GM15510 (cell line): ENCODE data around the gene ATF7.

ENCODE experiments used
- POLR2A ChIP-seq: IDR thresholded peaks from 3 replicates; pipeline ENCODE4 v1.6.1; 2011; ENCODE audit warnings: borderline replicate concordance; ENCODE audit not compliant: insufficient read length; ENCODE audit errors: extremely low read depth

The ATF7 gene

DNA sequence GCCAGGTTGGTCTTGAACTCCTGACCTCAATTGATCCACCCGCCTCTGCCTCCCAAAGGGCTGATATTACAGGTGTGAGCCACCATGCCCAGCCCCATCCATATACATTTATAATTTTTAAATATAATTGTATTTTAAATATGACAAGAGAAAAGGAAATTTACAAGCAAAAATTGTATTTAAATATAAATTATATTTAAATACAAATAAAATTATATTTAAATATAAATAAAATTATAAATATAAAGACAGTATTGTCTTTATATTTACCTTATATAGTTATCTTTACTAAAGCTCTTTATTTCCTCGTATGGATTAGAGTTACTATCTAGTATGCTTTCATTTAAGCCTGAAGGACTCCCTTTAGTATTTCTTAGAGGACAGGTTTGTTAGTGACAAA, 11.9 kb upstream of the ATF7 start:
- TF ChIP-seq POLR2A, result no peak

DNA sequence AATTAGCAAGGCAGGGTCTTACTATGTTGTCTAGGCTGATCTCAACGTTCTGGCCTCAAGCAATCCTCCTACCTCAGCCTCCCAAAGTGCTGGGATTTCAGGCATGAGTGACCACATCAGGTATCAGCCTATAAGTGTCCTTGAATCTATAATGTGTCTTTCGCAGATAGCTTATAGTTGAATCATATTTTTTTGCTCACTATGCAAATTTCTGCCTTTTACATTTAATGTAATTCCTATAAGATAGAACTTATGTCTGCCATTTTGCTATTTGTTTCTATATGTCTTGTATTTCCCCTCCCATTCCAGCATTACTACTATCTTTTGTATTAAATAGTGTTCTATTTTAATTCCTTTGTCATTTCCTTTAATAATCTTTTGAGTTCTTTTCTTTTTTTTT, 10.5 kb upstream of the ATF7 start:
- TF ChIP-seq POLR2A, result no peak

DNA sequence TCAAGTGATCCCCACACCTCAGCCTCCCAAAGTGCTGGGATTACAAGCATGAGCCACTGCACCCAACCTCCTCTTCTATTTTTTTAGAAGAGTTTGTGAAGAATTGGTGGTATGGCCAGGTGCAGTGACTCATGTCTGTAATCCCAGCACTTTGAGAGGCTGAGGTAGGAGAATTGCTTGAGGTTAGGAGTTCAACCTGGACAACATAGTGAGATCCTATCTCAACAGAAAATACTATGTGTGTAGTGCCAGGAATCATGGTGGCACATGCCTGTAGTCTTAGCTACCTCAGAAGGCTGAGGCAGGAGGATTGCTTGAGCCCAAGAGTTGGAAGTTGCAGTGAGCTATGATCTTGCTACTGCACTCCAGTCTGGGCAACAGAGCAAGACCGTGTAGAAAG, 5.5 kb upstream of the ATF7 start:
- TF ChIP-seq POLR2A, result no peak

DNA sequence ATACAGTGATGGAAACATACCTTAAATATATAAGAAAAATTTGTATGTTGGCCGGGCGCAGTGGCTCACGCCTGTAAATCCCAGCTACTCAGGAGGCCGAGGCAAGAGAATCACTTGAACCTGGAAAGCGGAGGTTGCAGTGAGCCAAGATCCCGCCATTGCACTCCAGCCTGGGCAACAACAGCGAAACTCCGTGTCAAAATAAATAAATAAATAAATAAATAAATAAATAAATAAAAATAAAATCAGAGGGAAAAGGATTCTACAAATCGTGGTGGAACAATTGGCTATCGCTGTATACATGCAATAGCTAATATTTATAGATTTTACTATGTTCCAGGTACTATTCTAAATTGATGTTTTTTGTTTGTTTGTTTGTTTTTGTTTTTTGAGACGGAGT, 1.7 kb upstream of the ATF7 start:
- TF ChIP-seq POLR2A, result no peak

DNA sequence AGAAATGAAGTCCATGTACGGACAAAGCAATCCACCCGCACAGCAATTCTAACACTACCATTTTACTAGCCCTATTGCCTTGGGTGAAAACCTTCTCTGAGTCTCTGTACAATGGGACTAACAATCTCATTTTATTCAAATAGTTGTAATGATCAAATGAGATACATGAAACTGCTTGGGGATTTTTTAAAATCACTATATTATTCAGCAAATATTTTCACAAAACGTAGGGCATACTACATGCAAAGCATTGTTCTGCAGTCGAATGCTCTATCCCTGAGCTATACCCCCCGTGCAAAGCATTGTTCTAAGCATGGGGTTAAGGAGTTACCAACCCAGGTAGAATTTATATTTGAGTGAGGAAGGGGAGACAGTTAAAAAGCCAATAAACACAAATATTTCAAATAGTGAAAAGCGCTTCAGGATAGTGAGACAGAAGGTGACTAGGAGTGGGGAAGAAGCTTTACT, 554 bp upstream of the ATF7 start:
- no peak for TF ChIP-seq POLR2A

DNA sequence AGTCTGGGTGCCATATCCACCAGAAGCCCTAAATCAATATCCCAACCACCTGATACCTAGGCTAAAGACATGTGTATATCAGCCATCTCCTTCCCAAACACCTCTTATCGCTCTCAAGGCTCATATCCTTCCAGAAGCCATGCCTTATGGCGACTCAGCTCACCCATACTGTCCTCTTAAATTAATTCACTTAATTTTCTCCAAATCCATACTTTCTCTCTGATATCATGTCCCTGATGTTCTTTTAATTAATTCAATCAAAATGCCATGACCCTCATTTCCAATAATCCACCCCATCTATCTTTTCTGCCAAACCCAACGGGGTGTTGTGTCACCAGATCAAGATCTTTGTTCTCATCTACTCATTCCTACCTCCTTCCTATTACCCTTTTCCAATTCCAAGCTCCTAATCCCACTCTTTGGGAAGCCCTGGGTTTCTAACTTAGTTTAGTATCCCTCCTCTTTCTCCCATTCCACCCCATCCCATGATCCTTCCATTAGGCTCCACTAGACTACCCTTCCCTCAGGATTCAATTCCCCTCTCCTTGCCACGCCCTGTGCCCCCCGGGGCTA, 723 bp downstream of the ATF7 start:
- no peak for TF ChIP-seq POLR2A

DNA sequence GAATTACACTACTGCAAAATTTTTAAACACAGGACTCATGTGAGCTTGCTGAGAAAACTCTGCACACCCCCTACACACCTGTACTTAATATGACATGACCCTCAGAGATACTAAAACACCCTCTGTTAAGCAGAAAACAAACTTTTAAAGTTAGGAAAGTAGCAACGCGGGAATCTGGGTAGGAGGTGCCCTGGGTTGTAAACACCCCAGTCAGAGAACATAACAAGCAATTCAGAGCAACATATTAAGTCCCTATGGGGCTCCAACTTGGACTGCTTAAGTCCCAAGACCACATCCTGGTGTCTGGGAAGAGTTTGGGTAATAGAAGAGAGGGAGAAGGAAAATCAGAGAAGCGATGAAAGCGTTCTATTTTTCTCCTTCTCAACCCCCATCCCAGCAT, 1.2 kb downstream of the ATF7 start:
- TF ChIP-seq POLR2A, result no peak

DNA sequence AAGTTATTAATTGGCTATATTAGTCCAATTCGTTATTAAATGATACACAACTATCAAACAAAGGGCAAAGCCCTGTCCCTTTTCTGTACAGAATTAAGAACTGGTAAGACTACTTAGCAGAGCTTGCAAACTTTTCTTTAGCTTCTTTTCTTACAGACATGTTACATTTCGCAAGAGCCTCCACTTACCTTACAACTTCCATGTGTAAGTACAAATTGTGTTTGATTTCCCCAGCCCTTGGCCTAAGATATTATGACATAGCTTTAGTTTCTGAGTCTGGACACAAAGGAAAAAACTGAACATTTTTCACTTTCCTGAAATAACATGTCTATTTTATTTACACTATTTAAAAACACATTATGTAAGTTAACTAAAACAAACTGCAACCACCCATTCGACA, 1.7 kb downstream of the ATF7 start:
- no peak for TF ChIP-seq POLR2A

DNA sequence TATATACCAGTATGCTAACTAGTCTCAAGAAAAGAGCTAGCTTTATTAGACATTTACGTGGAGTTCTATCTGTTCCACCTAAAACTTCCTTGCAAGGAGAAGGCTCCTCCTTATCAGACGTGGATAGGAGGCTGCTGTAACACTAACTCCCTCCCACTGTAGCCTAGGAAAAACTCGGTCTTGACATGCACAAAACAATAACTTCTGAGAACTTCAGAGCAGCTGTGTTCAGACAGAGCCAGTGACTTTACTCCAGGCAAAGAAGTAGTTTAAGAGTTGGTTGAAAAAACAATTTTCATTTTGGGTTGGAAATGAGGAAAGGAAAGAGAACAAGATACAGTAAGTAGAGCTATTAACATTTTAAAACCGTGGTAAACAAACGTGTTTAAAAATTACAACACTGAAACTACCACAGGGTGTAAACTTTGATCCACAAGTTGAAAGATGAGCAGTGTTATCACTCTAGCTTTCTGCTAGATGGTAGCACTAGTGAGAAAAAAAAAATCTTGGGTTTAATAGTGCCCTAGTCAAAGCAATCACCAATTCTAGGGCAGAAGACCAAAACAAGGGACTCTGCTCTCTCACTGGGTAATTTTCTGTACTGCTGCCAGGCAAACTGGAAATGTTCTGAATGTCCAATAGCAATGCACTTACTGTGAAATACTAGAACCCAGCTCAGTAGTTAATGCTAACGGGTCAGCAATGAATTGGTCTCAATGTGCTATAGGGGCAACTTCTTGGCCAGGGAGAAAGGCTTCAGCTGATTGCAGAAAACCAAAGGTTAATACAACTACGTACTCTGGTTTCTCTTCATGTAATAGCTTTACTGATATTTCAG, 2.4 kb downstream of the ATF7 start:
- TF ChIP-seq POLR2A, result no peak

DNA sequence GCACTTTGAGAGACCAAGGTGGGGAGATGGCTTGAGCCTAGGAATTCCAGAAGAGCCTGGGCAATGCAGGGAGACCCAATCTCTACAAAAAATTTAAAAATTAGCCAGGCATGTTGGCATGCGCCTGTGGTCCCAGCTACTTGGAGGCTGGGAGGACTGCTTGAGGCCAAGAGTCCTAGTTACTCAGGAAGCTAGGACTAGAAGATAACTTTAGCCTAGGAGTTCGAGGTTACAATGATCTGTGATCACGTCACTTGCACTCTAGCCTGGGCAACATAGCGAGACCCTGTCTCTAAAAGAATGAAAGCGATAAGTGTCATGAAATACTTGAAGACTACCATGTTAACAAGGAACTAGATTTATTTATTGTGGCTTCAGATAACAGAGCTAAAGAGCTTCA, 3.5 kb downstream of the ATF7 start:
- no peak for TF ChIP-seq POLR2A

DNA sequence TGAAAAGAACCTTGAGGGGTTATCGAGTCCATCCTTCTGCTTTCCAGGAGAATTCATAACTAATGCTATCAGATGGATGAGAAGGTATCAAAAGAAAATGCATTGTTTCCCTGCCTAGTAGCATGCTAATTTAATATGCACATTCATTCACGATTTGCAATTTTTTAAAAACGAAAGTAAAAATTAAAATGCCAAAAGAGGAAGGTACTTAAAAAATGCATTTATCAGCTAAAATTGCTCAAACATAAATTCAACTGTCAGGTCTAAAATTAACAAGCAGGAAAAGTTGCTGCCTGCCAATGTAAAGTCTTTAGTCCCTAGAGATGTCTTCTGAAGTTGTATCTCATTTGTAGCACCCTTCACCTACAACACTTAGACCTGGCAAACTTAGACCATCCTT, 7.9 kb downstream of the ATF7 start:
- TF ChIP-seq POLR2A, result no peak

DNA sequence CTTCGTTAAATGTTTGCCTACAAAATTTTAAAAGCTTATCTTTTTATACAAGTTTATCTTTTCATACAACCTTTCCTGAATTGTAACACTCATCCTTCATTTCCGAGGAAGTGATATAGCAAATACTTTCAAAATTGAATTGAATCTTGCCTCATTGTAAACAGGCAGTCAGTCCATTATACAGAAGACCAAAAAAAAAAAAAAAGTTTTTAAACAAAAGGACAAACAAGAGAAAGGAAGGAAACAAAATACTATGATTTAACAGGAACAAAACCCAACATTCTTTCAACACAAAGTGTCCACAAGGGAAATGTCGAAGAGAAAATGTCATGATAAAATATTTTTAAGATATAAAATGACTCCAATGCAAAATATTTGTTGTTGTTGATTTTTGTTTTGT, 8.5 kb downstream of the ATF7 start:
- no peak for TF ChIP-seq POLR2A

DNA sequence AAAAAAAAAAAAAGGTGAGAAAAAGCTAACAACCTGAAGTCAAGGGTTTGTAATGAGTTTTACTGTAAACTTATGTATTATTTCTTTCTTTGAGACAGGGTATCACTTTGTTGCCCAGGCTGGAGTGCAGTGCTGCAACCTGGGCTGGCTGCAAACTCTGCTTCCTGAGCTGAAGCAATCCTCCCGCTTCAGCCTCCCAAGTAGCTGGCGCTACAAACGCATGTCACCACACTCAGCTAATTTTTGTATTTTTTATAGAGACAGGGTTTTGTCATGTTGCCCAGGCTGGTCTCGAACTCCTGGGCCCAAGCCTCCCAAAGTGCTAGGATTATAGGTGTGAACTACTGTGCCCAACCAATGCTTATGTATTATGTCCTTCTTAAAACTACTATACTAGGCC, 9.2 kb downstream of the ATF7 start:
- no peak for TF ChIP-seq POLR2A

DNA sequence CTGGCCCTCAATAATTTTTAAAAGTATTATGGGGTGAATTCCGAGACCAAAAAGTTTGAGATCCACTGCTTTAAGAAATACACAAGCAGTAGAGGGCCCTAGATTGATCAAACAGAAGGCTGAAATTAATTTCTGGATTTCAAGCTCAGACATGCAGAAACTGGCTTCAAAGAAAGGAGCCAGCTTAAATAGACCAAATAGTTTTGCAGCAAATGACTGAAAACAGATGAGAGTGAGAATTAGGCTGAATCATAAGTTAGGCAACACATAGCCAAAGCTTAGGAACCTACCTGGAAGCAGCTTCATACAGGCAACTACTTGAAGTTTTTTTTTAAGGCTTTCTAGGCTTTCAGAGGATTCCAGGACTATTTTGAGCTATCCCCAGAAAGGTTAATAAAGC, 12.4 kb downstream of the ATF7 start:
- no peak for TF ChIP-seq POLR2A

DNA sequence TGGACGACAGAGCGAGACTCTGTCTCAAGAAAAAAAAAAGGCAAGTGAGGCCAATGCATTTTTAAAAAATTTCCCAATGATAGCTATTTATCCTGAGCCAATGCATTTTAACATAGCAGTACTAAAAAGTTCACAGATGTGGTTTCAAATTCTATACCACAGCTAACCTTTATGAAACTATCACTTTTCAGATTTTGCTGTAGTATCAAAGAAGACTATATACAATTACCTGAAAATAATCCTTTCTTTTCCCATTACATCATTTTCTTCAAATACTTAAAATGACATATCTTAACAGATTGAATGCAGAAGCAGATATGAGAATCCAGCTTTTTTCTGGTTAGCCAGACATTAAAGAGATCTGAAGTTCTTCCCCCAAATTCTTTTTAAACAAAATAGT, 13.2 kb downstream of the ATF7 start:
- TF ChIP-seq POLR2A, result no peak

DNA sequence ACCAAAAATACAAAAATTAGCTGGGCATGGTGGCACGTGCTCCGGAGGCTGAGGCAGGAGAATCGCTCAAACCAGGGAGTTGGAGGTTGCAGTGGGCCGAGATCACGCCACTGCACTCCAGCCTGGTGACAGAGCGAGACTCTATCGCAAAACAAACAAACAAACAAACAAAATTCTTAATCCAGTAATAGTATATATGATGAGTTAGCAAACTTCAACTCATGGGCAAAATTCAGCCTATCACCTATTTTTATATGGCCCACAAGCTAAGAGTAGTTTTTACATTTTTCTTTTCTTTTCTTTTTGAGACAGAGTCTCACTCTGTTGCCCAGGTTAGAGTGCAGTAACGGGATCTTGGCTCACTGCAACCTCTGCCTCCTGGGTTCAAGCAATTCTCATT, 14.9 kb downstream of the ATF7 start:
- no peak for TF ChIP-seq POLR2A
